ENCODE measurements around the gene NACA. TPM values are rescaled to one million over a fixed set of nuclear protein-coding genes. Genes with fewer than 3 reads are reported as not detected.
A peak's percentile ranks its signal among the peaks of the same experiment; 100 is the strongest.
"Not testable (repeated sequence)": the region's sequence is repeated elsewhere in the genome, so short reads cannot be mapped to it uniquely, and the experiment has no call there.

The NACA gene
- total RNA-seq, result 100 to 1,000 TPM; 878 to 882 TPM

DNA sequence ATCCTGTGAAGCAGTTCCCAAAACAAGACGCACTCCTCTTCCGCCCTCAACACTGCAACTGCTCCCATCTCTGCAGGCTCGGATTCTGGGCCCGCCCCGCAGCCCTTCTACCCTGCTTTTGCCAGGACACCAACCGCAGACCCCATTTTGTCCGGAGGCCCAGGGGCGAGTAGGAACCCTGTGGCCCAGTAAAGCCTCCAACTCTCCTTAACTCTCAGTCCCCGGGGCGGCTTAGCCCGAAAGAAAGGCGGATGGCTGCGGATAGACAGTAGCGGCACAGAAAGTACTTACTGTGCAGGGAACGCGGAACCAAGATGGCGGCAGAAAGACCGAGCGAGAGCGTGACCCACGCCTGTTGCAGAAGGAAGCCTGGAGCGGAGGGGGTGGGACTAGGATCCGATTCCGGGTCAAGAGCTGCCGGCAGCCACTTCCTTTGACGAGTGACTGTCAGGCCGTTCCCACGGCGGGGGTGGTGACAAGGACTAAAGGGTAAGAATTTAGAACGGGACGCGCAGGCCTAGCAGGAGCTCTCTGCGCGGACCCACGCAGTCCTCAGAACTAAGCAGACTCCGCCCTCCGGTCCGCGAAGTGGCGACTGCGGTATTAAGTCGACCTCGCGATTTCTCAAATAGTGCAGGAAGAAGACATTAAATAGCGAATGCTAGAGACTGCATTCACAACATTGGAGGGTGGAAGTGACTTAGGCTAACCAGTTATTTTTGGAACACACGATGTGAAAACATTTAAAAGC lies at the start of gene NACA:
TSS of gene NACA (minus strand) at position 328 of the 751 bp plus-strand sequence. CDS start 778 bp downstream, outside the sequence.
- peaks cover 37% of the 10 kb centered on the region for H3K36me3 Mint-ChIP-seq

DNA sequence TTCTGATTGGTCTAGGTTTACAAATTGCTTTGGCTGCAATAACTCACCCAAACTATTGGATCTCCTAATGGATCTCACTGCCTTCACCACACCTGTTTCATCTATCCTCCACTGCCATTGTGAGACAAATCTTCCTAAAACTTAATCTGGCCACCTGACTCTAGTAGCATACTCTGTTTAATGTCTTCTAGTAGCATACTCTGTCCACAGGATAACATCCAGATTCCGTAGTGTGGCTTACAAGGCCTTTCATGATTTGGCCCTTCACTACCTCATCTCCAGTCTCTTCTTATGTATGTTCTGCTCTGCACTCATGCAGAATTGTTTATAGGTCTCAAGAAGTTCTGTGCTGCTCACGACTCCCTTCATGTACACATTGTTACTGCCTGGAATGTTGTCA lies 48.0 kb upstream of the NACA start:
- ATAC-seq (ENCODE audit: low read depth) (no peak), DNase-seq (no peak)
- H3K9me3 Mint-ChIP-seq, result no peaks in the 10 kb centered on the region
- no peaks in the 10 kb centered on the region for H3K27me3 Mint-ChIP-seq
- no peaks in the 10 kb centered on the region for H3K36me3 Mint-ChIP-seq
- POLR2A ChIA-PET, result no interaction called here
- no peak overlapping the region for H3K4me3 Mint-ChIP-seq
- H3K27ac Mint-ChIP-seq, result no peak overlapping the region
- peaks cover 2% of the 10 kb centered on the region for H3K4me1 Mint-ChIP-seq

More for the DNA sequence above, at the start of gene NACA:
- H3K4me1 Mint-ChIP-seq, result peaks cover 44% of the 10 kb centered on the region
- peak within 1 kb of the TSS; percentile 97 for H3K4me3 Mint-ChIP-seq
- ATAC-seq (ENCODE audit: low read depth) (peak; percentile 96), DNase-seq (peak; percentile 92)
- no peaks in the 10 kb centered on the region for H3K27me3 Mint-ChIP-seq
- no peaks in the 10 kb centered on the region for H3K9me3 Mint-ChIP-seq
- peak within 1 kb of the TSS; percentile 94 for H3K27ac Mint-ChIP-seq
- POLR2A ChIA-PET, result interaction anchor here (0.6 to 2.8 kb wide), 26 partner anchors 8 to 995 kb away, joined by 3 to 90 read pairs (median 4); partner anchors contain the start of genes ATP5F1B, NEMP1, PRIM1 and PTGES3

DNA sequence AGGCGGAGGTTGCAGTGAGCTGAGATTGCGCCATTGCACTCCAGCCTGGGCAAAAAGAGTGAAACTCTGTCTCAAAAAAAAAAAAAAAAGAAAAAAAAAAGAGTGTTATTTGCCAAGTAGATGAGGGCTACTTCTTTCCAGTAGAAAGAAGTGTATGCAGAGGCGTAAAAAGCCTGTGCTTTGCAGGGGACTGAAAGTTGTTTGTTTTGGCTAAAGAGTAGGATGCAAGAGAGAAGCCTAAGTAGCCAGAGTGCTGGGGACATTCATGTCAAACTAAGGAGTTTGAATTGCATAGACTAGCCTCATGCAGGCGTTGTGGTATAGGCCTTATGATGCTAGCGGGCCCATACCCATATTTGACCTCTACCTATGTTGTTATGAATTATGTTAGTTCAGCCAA lies 47.5 kb upstream of the NACA start:
- Mint-ChIP-seq H3K27me3 (no peaks in the 10 kb centered on the region), H3K9me3 (no peaks in the 10 kb centered on the region), H3K36me3 (no peaks in the 10 kb centered on the region), H3K27ac (no peak overlapping the region), H3K4me3 (no peak overlapping the region), H3K4me1 (peaks cover 2% of the 10 kb centered on the region)
- no peak for ATAC-seq (ENCODE audit: low read depth)
- DNase-seq, result no peak
- POLR2A ChIA-PET, result no interaction called here

DNA sequence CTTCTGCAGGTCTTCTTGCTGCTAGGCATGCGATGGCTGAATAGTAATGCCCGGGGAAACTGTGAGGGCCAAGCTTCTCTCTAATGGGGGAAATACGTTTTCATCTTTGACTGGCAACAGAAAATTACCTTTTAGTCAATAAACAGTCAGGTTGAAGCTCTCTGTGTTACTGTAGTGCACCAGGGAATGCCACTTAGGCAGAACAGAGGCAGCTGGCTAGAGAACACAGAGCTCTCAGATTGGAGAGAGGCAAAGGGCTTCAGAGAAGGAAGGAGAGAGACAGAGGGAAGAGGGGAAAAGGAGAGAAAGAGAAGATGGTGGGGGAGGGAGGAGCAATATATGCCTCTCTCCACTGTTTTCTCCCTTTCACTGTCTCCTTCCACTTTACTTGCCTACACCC lies 44.8 kb upstream of the NACA start:
- no peak overlapping the region for H3K27ac Mint-ChIP-seq
- no peaks in the 10 kb centered on the region for H3K9me3 Mint-ChIP-seq
- H3K4me3 Mint-ChIP-seq, result no peak overlapping the region
- H3K4me1 Mint-ChIP-seq, result peaks cover 2% of the 10 kb centered on the region
- POLR2A ChIA-PET, result no interaction called here
- H3K36me3 Mint-ChIP-seq, result no peaks in the 10 kb centered on the region
- H3K27me3 Mint-ChIP-seq, result no peaks in the 10 kb centered on the region
- ATAC-seq (ENCODE audit: low read depth) (no peak), DNase-seq (no peak)

DNA sequence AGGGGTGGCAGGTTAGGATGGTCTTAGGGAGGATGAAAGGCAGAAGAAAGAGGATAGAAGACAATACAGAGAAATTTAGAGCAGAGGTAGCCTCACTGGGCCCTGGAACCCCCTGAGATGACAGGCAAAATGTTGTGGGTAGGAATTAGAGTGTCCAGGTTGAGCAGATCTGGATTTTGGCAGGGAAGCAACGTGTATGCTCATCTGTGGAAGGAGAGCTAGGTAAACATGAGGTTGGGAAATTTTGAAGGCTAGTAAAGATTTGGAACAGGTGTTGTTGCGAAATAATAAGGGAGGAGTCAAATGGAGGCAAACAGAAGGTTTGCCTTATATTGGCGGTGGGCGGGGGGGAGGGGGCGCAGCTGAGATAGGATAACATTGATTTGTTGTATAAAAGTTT lies 43.3 kb upstream of the NACA start:
- ATAC-seq (ENCODE audit: low read depth), result no peak
- no peaks in the 10 kb centered on the region for H3K9me3 Mint-ChIP-seq
- peaks cover 2% of the 10 kb centered on the region for H3K4me1 Mint-ChIP-seq
- H3K27me3 Mint-ChIP-seq, result no peaks in the 10 kb centered on the region
- no peak overlapping the region for H3K27ac Mint-ChIP-seq
- no peak for DNase-seq
- H3K36me3 Mint-ChIP-seq, result no peaks in the 10 kb centered on the region
- H3K4me3 Mint-ChIP-seq, result no peak overlapping the region
- POLR2A ChIA-PET, result no interaction called here

DNA sequence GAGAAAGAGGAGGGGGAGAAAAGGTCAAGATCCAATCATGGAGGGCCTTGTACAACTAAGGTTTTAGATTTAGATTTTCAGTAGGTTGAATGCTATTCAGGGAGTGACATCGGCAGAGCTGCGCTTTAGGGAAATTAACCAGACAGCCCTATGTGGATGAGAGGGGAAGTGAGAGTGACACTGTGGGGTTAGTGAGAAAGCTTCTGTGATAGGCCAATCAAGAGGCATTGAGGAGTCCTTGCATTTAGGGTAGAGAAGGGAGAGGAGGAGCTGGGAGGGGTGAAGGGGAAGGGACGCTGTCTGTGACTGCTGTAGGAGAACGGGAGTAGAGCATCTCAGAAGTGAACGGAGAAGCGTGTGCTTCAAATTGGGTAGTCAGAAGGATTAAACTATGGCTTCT lies 41.4 kb upstream of the NACA start:
- Mint-ChIP-seq H3K27ac (no peak overlapping the region), H3K4me3 (no peak overlapping the region), H3K4me1 (peaks cover 2% of the 10 kb centered on the region), H3K27me3 (peaks cover 3% of the 10 kb centered on the region), H3K9me3 (no peaks in the 10 kb centered on the region), H3K36me3 (no peaks in the 10 kb centered on the region)
- DNase-seq, result no peak
- ATAC-seq (ENCODE audit: low read depth), result no peak
- POLR2A ChIA-PET, result no interaction called here

DNA sequence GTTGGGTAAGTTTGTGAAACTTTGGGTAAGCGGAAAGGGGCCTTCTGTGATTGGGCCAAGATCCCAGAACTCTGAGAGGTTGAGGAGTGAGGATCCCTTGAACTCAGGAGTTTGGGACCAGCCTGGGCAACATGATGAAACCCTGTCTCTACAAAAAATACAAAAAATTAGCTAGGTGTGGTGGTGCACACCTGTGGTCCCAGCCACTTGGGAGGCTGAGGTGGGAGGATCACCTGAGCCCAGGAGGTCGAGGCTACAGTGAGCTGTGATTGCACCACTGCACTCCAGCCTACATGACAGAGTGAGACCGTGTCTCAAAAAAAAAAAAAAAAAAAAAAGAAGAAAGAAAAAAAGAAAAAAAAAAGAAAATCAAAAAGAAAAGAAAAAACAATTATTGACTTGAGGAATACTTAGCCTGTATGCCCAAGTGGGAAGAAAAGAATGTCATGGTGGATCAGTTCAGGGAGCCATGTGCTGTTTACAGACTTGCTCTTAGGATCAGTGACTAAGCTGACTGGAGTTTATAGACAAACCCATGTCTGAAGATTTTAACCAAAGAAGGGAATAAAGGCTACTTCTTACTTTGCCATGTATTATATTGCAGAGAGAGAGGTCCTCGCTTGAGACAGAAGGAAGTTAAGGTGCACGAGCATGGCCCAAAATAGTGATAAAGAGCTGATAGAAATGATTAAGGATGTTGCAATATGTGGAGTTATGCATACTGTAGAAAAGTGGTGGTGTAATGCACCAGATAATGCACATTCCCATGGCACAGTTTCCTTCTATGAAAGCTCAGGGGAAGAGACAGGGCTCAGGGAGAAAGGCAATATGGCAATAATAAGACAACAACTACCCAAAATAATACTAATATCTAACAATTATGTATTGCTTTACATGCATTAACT lies 38.9 kb upstream of the NACA start:
- Mint-ChIP-seq H3K36me3 (no peaks in the 10 kb centered on the region), H3K27ac (no peak overlapping the region), H3K9me3 (no peaks in the 10 kb centered on the region), H3K27me3 (peaks cover 7% of the 10 kb centered on the region), H3K4me3 (no peak overlapping the region), H3K4me1 (peaks cover 2% of the 10 kb centered on the region)
- DNase-seq, result no peak
- POLR2A ChIA-PET, result no interaction called here
- no peak for ATAC-seq (ENCODE audit: low read depth)

DNA sequence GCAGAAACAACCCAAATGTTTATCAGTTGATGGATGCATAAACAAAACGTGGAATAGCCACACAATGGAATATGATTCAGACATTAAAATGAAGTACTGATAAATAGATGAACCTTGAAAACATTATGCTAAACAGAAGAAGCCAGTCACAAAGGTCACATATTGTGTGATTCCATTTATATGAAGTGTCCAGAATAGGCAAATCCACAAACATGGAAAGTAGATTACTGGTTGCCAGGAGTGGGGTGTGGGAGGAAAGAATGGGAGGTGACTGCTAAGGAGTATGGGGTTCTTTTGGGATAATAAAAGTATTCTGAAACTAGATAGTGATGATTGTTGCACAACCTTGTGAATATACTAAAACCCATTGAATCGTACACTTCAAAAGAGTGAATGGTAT lies 36.7 kb upstream of the NACA start:
- peaks cover 3% of the 10 kb centered on the region for H3K9me3 Mint-ChIP-seq
- peaks cover 3% of the 10 kb centered on the region for H3K4me1 Mint-ChIP-seq
- H3K36me3 Mint-ChIP-seq, result peaks cover 4% of the 10 kb centered on the region
- POLR2A ChIA-PET, result interaction anchor here (1.3 kb wide), 1 partner anchor 350 kb away, joined by 5 read pairs; no protein-coding TSS in a partner anchor
- no peak for ATAC-seq (ENCODE audit: low read depth)
- H3K4me3 Mint-ChIP-seq, result no peak overlapping the region
- H3K27ac Mint-ChIP-seq, result no peak overlapping the region
- H3K27me3 Mint-ChIP-seq, result peaks cover 9% of the 10 kb centered on the region
- no peak for DNase-seq

DNA sequence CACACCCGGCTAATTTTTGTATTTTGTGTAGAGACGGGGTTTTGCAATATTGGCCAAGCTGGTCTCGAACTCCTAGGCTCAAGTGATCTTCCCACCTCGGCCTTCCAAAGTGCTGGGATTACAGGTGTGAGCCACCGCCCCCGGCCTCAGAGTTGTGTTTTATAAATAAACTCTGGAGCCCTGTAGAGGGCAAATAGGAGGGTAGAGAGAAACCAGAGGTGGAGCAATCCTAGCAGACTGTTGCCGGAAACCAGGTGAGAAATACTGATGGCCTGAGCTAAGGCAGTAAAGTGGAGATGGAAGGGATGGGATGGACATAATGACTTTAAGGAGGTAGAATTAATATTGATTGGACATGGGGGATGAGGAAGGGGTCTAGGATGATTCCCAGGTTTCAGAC lies 35.4 kb upstream of the NACA start:
- no peak for DNase-seq
- peaks cover 3% of the 10 kb centered on the region for H3K9me3 Mint-ChIP-seq
- H3K4me3 Mint-ChIP-seq, result no peak overlapping the region
- peaks cover 4% of the 10 kb centered on the region for H3K36me3 Mint-ChIP-seq
- no peak overlapping the region for H3K27ac Mint-ChIP-seq
- no peak for ATAC-seq (ENCODE audit: low read depth)
- POLR2A ChIA-PET, result no interaction called here
- peaks cover 9% of the 10 kb centered on the region for H3K27me3 Mint-ChIP-seq
- peaks cover 3% of the 10 kb centered on the region for H3K4me1 Mint-ChIP-seq

DNA sequence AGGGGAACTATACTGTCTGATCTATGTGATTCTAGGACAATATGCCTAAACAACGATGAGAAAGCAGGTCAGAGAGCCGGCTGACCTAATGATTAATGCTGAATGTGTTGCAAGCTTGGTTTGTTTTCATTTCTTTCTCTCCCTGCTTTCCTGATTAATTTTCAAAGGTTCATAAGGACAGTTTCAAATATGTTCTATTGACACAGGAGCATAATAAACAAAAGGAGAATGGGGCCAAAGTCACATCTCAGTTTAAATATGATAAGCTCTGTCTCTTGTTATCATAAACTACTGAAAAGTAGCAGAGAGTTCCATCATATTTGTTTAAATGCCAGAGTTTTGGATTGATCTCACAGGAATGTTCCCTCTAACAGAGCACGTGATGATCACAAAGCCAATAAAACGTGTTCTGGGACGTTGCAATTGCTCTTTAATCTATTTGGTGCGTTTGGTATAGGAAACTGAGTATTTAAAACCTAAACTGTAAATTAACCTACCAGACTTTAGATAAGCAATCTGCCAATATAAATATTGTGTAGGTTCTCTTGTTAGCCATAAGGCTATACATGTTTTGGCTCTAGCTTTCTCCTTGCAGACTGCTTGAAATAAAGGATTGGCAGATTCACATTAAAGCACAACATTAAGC lies 34.3 kb upstream of the NACA start:
- ATAC-seq (ENCODE audit: low read depth) (no peak), DNase-seq (no peak)
- Mint-ChIP-seq H3K36me3 (peaks cover 4% of the 10 kb centered on the region), H3K4me1 (peaks cover 3% of the 10 kb centered on the region), H3K27me3 (peaks cover 9% of the 10 kb centered on the region), H3K4me3 (no peak overlapping the region), H3K9me3 (peaks cover 3% of the 10 kb centered on the region), H3K27ac (no peak overlapping the region)
- POLR2A ChIA-PET, result no interaction called here

DNA sequence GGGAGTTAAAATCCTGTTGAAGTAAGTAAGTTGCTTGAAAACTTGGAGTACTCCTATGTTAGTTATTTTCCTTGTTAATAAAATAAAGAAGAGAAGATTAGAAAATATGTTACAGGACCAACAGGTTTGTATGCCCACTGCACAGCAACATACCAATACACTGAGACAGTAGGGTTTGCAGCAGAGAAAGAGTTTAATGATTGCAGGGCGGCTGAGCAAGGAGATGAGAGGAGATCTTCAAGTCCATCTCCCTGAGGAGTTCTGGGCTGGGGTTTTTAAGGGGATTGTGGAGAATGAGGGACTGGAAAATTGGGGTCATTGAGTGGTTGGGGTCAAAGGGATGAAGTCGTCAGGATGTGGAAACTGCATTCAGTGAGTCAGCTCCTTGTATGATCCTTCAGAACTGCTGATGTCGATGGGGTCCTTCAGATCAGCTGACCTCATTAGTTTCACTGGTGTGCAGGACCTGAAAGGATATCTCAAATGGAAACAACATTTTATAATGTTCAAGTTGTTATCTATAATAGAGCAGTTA lies 33.7 kb upstream of the NACA start:
- DNase-seq (no peak), ATAC-seq (ENCODE audit: low read depth) (no peak)
- Mint-ChIP-seq H3K4me3 (no peak overlapping the region), H3K36me3 (peaks cover 4% of the 10 kb centered on the region), H3K4me1 (peaks cover 3% of the 10 kb centered on the region), H3K27ac (no peak overlapping the region), H3K27me3 (peaks cover 9% of the 10 kb centered on the region), H3K9me3 (peaks cover 3% of the 10 kb centered on the region)
- POLR2A ChIA-PET, result no interaction called here

DNA sequence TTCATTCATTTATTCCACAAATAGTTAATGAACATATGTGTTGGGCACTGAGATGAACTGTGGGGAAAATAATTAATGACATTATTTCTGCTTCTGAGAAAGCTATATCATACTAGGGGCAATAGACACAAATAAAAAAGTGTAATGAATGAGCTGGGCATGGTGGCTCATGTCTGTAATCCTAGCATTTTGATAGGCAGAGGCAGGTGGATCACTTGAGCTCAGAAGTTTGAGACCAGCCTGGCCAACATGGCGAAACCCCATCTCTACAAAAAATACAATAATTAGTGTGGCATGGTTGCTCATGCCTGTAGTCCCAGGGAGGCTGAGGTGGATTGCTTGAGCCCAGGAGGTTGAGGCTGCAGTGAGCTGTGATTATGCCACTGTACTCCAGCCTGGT lies 32.9 kb upstream of the NACA start:
- POLR2A ChIA-PET, result interaction anchor here (0.5 kb wide), 1 partner anchor 68 kb away, joined by 4 read pairs; no protein-coding TSS in a partner anchor
- H3K27me3 Mint-ChIP-seq; ATAC-seq (ENCODE audit: low read depth); H3K36me3 Mint-ChIP-seq; DNase-seq; H3K27ac Mint-ChIP-seq; H3K9me3 Mint-ChIP-seq; H3K4me1 Mint-ChIP-seq; H3K4me3 Mint-ChIP-seq: not testable (repeated sequence)

DNA sequence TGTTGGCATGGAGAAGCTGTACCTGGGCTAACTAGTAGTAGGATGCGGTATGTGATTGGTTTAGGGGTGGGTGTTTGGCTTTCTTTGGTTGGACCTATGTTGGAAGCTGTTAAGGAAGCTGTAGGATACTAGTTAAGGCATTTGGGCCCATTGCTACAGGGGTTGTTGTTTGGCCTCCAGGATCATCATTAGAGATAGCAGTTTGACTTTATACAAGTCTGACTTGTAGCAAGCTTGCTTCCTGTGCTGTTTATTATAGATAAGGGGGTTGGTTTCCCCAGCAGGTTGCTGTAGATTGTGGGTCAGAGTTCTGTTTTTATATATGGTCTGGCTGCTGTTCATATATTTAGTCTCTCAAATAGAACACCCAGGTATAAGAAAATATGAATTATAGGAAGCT lies 28.5 kb upstream of the NACA start:
- DNase-seq (no peak), ATAC-seq (ENCODE audit: low read depth) (no peak)
- H3K4me3 Mint-ChIP-seq, result no peak overlapping the region
- no peak overlapping the region for H3K27ac Mint-ChIP-seq
- H3K9me3 Mint-ChIP-seq, result no peaks in the 10 kb centered on the region
- POLR2A ChIA-PET, result interaction anchor here (1.1 to 2.3 kb wide), 4 partner anchors 28 to 394 kb away, joined by 3 to 25 read pairs (median 4); partner anchors contain the start of genes NACA and STAT6
- peaks cover 10% of the 10 kb centered on the region for H3K36me3 Mint-ChIP-seq
- peaks cover 25% of the 10 kb centered on the region for H3K4me1 Mint-ChIP-seq
- H3K27me3 Mint-ChIP-seq, result no peaks in the 10 kb centered on the region
